Measurements from ENCODE around the gene SLC5A9.
A peak's percentile ranks its signal among the peaks of the same experiment; 100 is the strongest.
"Not testable (repeated sequence)": the region's sequence is repeated elsewhere in the genome, so short reads cannot be mapped to it uniquely, and the experiment has no call there.

SLC5A9 gene

DNA sequence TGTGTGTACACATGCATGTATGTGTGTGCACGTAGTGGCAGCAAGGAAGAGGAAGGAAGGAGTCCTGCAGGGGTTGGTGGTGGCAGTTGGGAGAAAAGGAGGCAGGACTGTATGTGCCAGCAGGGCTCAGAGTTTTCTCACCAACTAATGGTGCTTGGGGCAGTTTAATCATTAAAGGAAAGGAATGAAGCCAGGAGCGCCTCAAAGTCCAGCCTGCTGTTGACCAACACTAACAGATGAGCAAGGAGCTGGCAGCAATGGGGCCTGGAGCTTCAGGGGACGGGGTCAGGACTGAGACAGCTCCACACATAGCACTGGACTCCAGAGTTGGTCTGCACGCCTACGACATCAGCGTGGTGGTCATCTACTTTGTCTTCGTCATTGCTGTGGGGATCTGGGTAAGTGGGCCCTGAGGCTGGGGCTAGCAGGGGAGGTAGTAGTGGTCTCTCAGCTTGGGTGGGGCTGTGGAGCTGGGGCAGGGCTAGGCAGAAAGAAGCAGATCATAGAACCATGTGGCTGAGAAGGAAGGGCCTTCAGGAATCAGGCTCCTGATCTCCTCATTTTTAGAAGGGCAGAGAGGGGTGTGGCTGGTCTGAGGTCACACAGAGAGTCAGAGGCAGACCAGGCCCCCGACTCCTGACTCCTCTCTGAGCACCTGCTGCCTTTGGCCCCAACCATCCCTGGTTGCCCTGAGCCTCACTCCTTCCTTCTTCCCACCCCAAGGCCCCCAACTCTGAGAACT lies at the start of gene SLC5A9:
Gene SLC5A9 (plus strand): TSS at position 216 of the 742 bp plus-strand sequence. CDS start 21 bp downstream, at position 237.
- no peak for DNase-seq

- DNase-seq, result no peak
Measured at GRCh38 chr1:48175116-48175515, 47.4 kb upstream of the SLC5A9 start.

GRCh38 chr1:48177257-48177656 lies 45.3 kb upstream of the SLC5A9 start:
- no peak for DNase-seq

- peak; percentile 67 for DNase-seq
Measured at GRCh38 chr1:48181669-48182367, 40.7 kb upstream of the SLC5A9 start.

- peak; percentile 83 for DNase-seq
Measured at GRCh38 chr1:48182439-48182838, 40.1 kb upstream of the SLC5A9 start.

DNA sequence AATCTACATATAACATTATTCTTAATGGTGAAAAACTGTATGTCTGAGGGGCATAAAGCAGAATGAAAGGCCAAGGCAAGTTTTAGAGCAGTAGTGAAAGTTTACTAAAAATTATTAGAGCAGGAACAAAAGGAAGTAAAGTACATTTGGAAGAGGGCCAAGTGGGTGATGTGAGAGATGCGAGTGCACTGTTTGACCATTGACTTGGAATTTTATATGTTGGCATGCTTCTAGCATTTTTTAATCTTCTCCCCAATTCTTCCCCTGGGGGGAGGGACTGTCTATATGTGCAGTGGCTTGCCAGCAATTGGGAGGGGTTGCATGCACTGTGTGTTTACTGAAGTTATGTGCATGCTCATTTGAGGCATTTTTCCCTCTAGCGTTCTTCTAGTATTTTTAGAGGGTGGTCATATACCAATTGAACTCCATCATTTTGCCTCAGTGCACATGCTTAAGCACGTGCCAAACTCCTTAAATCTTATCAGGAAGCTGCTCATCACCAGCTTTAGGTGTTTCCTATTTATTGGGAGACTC lies 36.1 kb upstream of the SLC5A9 start:
- DNase-seq, result no peak

- DNase-seq, result peak; percentile 43
Measured at GRCh38 chr1:48187969-48188563, 34.5 kb upstream of the SLC5A9 start.

DNA sequence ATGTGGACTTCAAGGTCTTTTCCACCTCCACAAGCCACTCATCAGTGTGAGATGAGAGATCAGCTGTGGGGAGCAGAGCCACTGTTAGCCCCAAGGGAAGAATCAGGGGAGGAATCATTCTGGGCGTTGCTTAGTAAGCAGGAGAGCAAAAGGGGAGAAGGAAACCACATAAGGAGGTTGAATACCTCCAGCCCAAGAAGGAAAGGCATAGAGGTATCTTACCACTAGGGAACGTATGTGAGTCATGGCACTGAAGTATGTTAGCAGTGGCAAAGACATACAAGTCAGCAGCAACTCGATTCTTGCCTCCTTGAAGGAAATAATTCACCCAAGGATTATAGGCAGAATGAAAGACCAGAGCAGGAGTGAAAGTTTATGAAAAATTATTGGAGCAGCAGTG lies 31.6 kb upstream of the SLC5A9 start:
- DNase-seq, result peak; percentile 61

DNA sequence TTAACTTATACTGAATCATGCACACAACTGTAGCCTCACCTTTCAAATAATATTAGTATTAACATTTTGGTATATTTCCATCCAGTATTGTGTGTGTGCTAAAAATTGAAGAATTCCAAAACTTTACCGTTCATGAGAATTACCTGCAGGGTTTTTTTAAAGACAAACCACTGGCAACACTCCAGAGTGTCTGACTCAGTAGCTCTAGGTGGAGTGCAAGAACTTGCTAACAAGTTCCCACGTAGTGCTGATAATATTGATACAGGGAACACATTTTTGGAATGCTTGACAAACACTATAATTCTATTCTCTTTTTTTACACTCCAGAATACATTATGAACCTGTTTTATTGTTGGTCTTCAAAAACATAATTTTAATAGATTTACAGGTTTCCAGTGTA lies 27.7 kb upstream of the SLC5A9 start:
- no peak for DNase-seq

GRCh38 chr1:48196237-48196636 lies 26.3 kb upstream of the SLC5A9 start:
- DNase-seq, result no peak

- DNase-seq, result no peak
Measured at GRCh38 chr1:48198970-48199369, 23.5 kb upstream of the SLC5A9 start.

- no peak for DNase-seq
Measured at GRCh38 chr1:48200166-48200900, 22.2 kb upstream of the SLC5A9 start.

DNA sequence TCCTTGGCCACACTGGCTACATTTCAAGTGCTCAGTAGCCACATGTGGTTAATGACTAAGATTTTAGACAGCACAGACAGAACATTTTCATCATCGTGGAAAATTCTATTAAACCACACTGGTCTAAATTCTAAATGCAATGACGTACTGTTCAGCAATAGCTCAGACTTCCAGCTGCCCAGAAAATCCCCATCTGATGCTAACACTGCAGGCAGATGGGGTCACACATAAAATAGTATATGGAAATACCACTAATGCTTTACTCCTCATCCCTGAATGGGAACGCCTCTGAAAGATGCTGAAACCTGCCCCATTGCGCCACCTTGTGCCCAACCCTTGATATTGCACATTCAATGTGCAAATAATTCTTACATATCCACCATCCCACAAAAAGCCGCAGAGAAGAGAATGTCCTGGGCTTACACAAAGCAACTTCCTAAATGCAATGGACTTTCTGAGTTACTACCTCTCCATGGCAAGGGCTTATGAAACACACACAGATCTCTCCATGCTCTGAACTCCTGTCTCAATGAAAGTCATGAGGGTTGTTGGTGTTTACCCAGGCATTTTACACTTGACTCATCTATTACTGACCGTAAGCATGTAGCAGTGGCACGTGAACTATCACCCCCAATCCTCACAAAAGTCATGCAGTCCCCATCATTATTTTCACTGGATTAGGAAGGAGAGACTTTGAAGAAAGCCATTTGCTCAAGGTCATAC lies 20.3 kb upstream of the SLC5A9 start:
- DNase-seq, result peak; percentile 90

DNA sequence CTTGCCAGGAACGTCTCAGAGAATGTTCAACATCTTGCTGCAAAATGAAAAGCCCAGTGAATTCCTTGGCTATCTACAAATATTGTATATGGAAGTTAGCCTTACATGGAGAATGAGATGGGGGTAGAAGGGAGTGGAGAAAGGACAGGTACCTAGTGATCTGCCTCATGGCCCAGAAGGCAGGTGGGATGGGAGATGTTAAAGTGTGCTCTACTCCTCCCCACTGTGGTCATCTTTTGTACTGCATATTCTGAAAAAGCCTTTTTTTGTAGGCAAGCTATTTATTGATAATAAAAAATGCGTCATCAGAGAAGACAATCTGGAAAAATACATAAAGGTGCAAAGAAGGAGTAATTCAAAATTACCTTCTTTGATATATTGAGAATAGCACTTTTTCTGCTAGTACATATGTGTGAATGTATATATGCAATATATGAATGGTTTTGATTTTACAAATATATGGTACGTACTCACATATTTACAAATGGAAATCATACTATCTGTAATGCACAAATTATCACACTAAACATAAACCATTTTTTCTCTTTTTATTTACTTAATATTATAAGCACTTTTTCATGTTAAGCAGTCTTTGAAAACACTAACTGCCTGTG lies 19.1 kb upstream of the SLC5A9 start:
- DNase-seq, result peak; percentile 90

GRCh38 chr1:48205522-48205921 lies 17.0 kb upstream of the SLC5A9 start:
- DNase-seq, result no peak

GRCh38 chr1:48206371-48206770 lies 16.1 kb upstream of the SLC5A9 start:
- peak; percentile 96 for DNase-seq

GRCh38 chr1:48207131-48207530 lies 15.4 kb upstream of the SLC5A9 start:
- DNase-seq, result peak; percentile 61

GRCh38 chr1:48207536-48208075 lies 14.9 kb upstream of the SLC5A9 start:
- DNase-seq, result no peak

DNA sequence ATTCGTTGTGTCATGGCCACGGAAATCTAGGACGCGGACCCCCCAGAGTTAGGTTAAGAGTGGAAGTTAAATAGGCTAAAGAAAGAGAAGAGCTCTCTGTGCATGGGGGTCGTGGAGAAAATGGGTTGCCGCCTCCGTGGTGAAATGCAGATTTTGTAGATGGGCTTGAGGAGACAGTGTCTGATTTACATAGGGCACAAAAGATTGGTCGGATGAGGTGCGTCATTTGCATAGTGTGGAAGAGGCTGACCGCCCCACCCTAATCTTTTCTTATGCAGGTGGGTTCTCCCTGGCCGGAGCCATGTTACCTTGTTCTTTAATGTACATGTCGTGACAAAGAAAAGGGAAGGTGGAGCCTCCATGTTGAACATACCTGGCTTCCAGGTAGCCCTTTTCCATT lies 14.3 kb upstream of the SLC5A9 start:
- no peak for DNase-seq

GRCh38 chr1:48208652-48209051 lies 13.9 kb upstream of the SLC5A9 start:
- DNase-seq, result no peak

DNA sequence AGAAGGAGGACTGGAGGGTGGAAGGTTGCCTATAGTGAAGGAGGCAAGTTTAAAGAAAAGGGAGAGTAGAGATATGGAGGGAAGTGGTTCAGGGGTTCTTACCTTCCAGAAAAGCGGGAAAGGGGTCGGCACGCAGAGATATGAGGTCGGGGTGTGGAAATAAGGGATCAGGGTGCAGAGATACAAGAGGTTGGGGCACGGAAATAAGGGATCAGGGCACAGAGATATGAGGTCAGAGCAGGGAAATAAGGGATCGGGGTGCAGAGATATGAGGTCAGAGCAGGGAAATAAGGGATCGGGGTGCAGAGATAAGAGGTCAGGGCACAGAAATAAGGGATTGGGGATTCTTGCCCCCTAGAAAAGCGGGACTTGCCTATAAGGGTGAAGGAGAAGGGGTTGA lies 9.1 kb upstream of the SLC5A9 start:
- DNase-seq, result not testable (repeated sequence)

GRCh38 chr1:48214366-48214765 lies 8.2 kb upstream of the SLC5A9 start:
- not testable (repeated sequence) for DNase-seq

Measured in DMS53 (cell line).